ENCODE results near the gene ZMYND10.

DNA sequence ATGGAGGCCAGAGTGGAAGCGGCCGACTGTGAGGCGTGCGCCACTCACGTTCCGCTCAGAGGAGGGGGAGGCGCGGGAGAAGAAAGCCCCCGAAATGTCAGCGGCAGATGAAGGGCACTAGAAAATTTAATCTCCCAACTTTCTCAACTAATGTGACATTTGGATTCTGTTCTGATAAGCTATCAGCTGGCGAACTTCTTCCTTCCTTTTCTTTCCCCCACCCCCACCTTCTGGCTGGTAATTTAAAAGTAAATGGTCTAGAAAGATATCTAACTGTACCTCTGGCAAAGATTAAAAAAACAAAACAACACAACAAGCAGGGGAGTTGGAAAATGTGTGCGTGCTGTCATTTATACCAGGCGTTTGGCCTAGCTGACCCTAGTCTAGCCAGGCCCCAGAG lies 40.2 kb upstream of the ZMYND10 start:
- TF ChIP-seq, protein P1, sequence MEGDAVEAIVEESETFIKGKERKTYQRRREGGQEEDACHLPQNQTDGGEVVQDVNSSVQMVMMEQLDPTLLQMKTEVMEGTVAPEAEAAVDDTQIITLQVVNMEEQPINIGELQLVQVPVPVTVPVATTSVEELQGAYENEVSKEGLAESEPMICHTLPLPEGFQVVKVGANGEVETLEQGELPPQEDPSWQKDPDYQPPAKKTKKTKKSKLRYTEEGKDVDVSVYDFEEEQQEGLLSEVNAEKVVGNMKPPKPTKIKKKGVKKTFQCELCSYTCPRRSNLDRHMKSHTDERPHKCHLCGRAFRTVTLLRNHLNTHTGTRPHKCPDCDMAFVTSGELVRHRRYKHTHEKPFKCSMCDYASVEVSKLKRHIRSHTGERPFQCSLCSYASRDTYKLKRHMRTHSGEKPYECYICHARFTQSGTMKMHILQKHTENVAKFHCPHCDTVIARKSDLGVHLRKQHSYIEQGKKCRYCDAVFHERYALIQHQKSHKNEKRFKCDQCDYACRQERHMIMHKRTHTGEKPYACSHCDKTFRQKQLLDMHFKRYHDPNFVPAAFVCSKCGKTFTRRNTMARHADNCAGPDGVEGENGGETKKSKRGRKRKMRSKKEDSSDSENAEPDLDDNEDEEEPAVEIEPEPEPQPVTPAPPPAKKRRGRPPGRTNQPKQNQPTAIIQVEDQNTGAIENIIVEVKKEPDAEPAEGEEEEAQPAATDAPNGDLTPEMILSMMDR (conservative IDR thresholded peaks at IDR 0.05; ENCODE audit: low read length): no peak
- no peak for TF ChIP-seq EZH2phosphoT487 (IDR thresholded peaks at IDR 0.05; ENCODE audit: borderline replicate concordance, low read depth, low read length)

Data from OCI-LY7 (cell line).